ENCODE results near the gene SLC39A1. TPM values are rescaled to one million over a fixed set of nuclear protein-coding genes. Genes with fewer than 3 reads are reported as not detected.

SLC39A1 gene
- total and polyA plus RNA-seq, 9 of the 15 experiments (the other 6 are each of a cell fraction or from before 2014, with no cell fraction given) = 9.9 to 81.1 (median 62.7) TPM

- no peak for TF ChIP-seq SIX5 (IDR thresholded peaks at IDR 0.05; ENCODE audit: borderline replicate concordance in 1 of 2, insufficient read depth in 1 of 2, low read depth in 1 of 2, low read length in 2 of 2)
- no peak for TF ChIP-seq RBM39 (optimal IDR thresholded peaks at IDR 0.05; ENCODE audit: low read depth, low read length)
- TF ChIP-seq, protein P1, sequence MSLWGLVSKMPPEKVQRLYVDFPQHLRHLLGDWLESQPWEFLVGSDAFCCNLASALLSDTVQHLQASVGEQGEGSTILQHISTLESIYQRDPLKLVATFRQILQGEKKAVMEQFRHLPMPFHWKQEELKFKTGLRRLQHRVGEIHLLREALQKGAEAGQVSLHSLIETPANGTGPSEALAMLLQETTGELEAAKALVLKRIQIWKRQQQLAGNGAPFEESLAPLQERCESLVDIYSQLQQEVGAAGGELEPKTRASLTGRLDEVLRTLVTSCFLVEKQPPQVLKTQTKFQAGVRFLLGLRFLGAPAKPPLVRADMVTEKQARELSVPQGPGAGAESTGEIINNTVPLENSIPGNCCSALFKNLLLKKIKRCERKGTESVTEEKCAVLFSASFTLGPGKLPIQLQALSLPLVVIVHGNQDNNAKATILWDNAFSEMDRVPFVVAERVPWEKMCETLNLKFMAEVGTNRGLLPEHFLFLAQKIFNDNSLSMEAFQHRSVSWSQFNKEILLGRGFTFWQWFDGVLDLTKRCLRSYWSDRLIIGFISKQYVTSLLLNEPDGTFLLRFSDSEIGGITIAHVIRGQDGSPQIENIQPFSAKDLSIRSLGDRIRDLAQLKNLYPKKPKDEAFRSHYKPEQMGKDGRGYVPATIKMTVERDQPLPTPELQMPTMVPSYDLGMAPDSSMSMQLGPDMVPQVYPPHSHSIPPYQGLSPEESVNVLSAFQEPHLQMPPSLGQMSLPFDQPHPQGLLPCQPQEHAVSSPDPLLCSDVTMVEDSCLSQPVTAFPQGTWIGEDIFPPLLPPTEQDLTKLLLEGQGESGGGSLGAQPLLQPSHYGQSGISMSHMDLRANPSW (CRISPR knock-in tag; IDR thresholded peaks at IDR 0.05) = no peak
- no peak for TF ChIP-seq ZFPM2 (CRISPR knock-in tag; IDR thresholded peaks at IDR 0.05)
- TF ChIP-seq SFPQ (IDR thresholded peaks at IDR 0.05; ENCODE audit: low read depth, low read length) = no peak
- TF ChIP-seq, protein P2, sequence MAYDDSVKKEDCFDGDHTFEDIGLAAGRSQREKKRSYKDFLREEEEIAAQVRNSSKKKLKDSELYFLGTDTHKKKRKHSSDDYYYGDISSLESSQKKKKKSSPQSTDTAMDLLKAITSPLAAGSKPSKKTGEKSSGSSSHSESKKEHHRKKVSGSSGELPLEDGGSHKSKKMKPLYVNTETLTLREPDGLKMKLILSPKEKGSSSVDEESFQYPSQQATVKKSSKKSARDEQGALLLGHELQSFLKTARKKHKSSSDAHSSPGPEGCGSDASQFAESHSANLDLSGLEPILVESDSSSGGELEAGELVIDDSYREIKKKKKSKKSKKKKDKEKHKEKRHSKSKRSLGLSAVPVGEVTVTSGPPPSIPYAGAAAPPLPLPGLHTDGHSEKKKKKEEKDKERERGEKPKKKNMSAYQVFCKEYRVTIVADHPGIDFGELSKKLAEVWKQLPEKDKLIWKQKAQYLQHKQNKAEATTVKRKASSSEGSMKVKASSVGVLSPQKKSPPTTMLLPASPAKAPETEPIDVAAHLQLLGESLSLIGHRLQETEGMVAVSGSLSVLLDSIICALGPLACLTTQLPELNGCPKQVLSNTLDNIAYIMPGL (CRISPR knock-in tag; IDR thresholded peaks at IDR 0.05) = no peak
- TF ChIP-seq CEBPG (CRISPR knock-in tag; IDR thresholded peaks at IDR 0.05) = no peak
- no peak for TF ChIP-seq CEBPG (tag; conservative IDR thresholded peaks at IDR 0.05 in 1 of 2, IDR thresholded peaks at IDR 0.05 in 1 of 2)
- 0 out of 2 replicates have a peak, but pooled peaks have one; percentile 23 for TF ChIP-seq MTA3 (IDR thresholded peaks at IDR 0.05; ENCODE audit: borderline replicate concordance)
- TF ChIP-seq AFF1 (IDR thresholded peaks at IDR 0.05; ENCODE audit: low read depth in 1 of 2, partially characterized antibody in 2 of 2) = peak in 1 of 2 experiments; percentile 25
- TF ChIP-seq ZNF121 (CRISPR knock-in tag; conservative IDR thresholded peaks at IDR 0.05) = no peak
- TF ChIP-seq MAFG (tag; conservative IDR thresholded peaks at IDR 0.05) = no peak
- TF ChIP-seq E2F1 (CRISPR knock-in tag; IDR thresholded peaks at IDR 0.05) = no peak
- TF ChIP-seq HDAC8 (tag; IDR thresholded peaks at IDR 0.05) = no peak
- TF ChIP-seq PRPF4 (IDR thresholded peaks at IDR 0.05; ENCODE audit: insufficient read depth, low read depth, low read length, poor library complexity, severe bottlenecking) = no peak
These were observed 554 bp upstream of the SLC39A1 start (continued) for GRCh38 chr1:153963850-153964331.
